HG02610 (cell line): ENCODE measurements around the gene NPFFR1.

Experiments
- ATAC-seq: cut with Tn5 transposase; IDR thresholded peaks from one replicate; pipeline ENCODE4 v1.9.1; 2021; ENCODE audit warnings: mild to moderate bottlenecking, moderate library complexity; ENCODE audit not compliant: unreplicated experiment

Gene NPFFR1

DNA sequence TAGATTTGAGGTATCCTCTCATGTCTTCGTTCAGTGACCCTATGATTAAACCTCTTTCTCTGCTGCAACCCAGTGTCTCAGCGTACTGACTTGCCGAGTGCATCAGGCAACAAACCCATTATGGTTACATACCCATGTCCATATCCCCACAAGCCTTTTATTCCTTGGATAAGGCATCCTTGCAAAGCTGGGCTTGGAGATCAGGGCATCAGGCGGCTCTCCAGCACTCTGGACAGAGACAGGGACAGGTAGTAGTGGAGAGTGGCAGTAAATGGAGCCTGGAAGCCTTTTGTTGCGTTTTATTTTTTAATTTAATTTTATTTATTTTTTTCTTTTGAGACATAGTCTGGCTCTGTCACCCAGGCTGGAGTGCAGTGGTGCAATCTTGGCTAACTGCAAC lies 32.0 kb upstream of the NPFFR1 start:
- ATAC-seq, result no peak

DNA sequence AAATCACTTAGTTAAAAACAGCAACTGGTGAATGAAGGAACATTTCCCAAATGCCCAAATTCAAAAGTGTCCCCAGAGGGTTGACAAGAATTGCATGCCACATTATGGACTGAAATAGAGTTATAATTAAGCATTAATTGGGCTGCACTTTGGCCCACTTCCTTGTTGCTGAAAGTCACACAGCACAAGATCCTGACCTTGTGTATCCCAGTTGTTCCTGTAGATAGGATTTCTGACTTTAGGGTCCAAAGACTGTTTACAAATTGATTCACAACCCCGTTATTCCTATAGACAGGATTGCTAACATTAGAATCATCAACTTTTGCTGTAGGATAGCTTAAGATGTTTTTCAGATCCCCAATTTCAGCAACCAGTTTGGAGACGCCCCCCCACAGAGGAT lies 31.5 kb upstream of the NPFFR1 start:
- ATAC-seq, result no peak

DNA sequence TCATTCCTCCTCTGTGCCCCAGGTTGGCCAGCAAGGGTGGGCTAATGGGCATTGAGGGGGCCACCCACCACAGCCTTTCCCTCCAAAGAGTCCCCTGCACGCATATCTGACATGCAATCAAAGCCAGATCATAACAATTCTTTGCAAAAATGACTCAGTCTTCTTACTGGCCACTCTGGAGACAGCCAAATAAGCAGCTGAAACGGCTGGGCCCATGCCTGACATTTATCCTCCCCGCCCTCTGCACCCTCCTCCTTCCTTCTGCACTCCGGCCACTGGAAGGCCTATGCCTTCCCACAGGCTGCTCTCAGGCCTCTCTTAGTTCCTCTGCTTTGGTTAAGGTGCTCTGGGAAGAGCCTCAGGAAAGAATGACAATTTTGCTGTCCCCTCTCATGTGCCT lies 29.2 kb upstream of the NPFFR1 start:
- no peak for ATAC-seq

DNA sequence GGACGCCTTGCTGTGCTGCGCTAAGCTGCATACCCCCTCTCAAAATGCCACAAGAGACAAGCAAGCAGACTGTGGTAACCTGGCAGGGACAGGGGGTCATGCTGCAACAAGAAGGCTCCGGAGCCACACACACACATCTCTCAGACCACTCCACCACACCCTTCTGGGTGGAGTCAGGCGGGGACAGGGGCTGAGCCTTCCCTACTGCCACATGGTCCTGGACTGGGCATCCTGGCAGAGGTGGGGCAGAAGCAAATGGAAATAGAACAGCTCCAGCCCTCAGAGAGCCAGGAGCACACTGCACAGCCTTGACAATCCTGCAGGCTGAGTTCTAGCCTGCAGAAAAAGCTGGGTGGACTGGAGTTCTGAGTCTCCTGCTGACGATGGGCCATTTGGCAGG lies 28.4 kb upstream of the NPFFR1 start:
- no peak for ATAC-seq

DNA sequence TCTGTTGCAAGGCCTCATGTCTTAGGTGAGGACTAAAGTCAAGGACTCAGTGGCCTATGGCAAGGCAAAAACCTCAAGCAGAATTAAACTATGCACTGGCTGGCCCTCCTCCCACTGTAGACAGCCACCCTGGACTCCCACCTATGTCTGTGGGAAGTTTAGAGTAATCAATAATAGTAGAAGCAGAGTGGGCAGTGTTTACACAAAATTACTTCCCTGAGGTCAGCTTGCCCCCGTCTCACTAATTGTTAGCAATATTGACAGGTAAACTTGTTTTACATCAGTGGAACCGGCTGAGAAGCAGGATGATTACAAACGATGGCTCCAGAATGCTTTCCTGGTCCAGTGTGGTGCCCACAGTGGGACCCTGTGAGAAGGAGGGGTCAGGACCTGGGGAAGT lies 27.9 kb upstream of the NPFFR1 start:
- ATAC-seq, result no peak

DNA sequence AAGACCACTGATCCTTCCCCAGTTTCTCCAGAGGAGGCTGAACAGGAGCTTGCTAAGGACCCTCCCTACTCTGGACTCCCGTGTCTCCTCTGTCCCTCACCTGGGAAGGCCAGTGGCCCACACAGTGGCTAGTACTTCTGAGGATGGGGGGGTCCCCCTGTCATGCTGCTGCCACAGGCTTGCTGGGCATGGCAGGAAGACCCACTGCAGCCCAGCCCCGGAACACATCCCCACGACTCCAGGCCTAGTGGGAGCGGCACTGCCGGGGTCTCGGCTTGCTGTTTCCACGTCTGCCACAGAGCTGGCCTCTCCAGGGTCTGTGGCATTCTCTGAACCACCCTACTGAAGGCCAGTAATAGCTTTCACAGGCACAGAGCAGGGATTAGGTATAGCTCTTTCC lies 25.9 kb upstream of the NPFFR1 start:
- ATAC-seq, result no peak

DNA sequence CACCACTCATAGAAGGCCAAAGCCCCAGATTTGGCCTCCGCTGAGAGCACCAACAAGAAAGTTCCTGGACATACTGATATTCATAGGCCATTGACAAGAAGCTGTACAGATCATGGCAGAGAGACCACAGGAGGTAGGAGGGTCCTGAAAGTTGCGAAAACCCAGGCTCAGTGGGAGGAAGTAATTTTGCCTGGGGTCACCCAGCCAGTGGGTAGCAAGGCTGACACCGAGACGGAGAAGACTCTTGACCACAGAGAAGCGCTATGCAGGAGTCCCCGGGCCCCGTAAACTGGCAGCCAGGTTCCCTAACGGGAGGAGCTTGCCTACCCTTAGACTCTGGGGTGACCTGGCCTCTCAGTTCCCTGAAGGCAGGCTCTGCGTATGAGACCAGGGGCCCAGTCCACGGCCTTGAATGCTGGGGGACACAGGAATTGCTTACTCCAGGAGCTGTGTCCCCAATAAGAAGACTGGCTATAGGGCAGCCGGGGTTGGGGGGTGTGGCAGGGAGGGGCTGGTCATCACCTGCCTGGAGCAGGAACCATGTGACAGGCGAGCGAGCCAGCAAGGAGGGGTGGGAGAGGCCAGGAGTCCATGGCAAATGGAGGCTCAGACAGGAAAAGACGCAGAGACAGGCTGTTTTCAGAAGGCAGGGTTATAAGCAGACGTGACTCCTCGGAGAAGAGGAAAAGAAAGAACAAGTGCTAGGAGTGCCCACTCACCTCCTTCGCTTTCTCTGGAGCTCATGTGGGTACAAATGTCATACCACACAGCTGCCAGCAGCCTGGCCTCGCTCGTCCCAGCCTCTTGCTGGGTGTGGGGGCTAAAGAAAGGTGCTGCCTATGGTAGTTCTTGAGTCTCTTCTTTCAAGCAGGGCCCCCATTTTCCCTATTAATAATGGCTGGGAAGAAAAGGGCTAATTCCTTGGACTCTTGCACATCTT lies 24.6 kb upstream of the NPFFR1 start:
- no peak for ATAC-seq

DNA sequence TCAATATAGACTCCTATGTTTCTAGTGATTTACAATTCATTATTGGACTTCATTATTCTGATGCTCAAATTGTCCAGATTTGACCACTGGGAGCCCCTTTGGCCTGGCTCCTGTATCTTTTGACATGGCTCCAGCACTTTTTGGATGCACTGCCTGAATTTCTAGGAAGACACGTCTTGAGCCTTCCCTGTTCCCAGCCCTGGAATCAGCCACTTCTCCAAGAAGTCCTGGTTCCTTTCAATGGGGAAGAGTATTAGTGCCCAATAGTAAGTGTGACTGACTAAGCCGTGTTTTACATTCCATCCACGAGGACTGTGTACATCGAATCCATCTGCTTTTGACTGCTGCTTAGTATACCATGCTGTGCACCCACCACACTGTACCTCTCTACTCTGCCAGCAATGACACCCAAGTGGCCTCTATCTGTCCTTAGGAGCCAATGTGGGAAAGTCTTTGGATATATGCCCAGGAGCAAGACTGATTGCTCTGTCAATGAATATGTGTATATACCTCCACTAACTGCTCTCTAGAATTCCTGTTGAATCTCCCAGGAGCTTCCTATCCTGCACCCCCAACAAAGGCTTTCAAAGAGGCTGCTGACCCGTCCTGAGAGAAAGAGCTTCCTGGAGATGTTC lies 23.2 kb upstream of the NPFFR1 start:
- no peak for ATAC-seq

DNA sequence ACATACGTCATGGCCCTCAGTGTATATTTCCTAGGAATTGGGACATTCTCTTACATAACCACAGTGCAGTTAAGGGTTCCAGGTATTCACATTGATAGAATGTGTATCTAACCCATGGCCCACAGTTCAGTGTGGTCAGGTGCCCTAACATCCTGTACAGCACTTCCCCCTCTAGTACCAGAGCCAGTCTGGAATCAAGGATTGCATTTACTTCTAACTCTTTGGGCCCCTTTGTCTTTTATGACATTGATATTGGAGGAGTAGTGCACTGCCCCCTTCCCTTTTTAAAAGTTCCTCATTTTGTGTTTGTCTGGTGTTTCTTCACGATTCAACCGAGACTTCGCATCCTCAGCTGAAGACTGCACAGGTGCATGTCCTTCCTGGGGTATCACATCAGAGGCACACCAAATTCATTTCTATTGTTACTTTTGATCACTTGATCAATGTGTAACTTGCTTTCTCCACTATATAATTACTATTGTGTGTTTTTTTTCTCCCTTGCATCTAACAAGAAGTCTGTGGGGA lies 22.4 kb upstream of the NPFFR1 start:
- no peak for ATAC-seq

DNA sequence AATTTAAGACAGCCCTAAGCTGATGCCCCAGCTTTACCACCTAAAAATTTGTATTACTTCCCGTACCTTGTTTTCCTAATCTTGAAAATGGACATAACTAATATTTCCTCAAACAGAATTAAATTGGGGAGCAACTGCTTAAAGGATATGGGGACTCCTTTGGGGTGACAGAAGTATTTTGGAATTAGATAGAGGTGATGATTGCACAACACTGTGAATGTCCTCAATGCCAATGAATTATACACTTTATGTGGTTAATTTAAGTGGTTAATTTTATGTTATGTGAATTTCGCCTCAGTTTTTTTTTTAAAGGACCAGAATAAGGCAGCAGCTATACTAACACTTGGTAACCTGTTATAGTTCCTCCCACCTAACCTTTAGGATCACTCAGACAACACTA lies 19.9 kb upstream of the NPFFR1 start:
- no peak for ATAC-seq

DNA sequence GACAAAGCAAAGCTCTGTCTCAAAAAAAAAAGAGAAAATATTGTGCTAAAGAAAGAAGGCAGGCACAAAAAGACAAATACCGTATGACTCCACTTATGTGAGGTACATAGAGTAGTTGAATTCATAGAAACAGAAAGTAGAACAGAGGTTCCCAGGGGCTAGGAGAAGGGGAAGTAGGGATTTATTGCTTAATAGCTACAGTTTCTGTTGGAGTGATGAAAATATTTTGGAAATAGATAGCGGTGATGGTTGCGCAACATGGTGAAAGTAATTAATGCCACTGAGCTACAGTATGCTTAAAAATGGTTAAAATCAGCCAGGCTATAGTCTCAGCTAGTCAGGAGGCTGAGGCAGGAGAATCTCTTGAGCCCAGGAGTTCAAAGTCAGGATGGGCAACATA lies 18.5 kb upstream of the NPFFR1 start:
- ATAC-seq, result no peak

DNA sequence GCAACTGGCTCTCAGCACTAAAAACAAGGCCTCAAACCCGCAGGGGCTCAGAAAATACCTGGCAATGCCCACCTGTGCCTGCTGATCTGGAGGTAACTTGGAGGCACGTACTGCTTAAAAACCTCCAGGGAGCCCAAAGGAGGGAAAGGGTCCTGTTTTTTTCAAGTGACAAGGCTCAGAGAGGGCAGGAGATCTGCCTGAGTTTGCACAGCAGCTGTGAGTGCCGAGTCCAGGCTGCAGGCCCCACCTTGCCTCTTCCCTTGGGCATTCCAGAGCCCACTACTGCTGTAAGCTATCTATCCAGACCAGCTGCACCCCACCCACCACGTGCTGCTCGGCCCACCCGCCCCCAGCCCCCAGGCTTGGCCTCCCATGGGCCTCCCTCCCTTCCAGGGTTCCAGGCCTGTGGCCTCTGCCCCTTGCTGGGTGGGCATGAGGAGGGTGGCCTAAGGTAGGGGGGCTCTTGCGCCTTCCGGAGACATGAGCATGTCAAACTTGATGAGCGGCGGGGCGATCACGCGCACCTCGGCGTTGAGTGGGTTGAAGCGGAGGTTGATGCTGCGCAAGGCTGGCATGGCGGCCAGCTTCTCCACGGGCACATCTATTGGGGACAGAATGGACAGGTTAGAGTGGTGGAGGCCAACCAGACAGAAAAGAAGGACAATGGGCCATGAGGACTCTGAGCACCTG lies 17.2 kb upstream of the NPFFR1 start:
- ATAC-seq, result no peak

DNA sequence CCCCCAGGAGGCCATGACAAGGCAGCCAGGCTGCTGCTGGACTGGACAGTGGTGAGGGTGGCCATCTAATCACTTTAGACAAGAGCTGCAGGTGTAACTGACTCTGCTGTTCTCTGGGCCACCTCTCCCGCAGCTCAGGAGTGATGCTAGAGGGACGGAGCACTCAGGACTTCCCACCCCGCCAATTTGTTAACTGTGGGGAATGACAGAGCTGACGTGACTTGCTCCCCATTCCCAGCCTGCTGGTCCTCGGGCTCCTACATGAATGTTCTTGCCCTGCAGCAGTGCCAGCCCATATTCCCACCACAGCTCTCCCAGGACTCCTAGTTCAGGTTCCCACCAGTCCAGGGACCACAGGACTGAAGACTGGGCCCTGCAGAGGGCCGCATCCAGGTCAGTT lies 16.7 kb upstream of the NPFFR1 start:
- no peak for ATAC-seq

DNA sequence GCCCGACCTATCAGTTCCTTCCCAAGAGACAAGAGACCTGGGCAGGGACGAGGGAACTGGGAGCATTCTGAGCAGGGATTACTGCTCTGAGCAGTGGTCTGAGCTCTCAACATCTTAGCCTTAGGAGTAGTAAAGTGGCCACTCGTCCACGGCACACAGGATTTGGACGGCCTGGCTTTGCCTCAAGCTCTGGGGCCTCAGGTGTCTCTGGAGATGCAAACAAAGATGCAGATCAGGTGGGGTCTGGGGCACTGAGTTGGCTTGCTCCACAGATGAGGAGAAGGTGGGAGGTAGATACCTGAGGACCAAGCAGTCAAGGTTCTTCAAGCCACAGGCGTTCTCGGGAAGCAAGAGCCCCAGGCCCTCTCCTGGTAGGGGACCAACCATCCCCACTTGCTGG lies 16.1 kb upstream of the NPFFR1 start:
- no peak for ATAC-seq

DNA sequence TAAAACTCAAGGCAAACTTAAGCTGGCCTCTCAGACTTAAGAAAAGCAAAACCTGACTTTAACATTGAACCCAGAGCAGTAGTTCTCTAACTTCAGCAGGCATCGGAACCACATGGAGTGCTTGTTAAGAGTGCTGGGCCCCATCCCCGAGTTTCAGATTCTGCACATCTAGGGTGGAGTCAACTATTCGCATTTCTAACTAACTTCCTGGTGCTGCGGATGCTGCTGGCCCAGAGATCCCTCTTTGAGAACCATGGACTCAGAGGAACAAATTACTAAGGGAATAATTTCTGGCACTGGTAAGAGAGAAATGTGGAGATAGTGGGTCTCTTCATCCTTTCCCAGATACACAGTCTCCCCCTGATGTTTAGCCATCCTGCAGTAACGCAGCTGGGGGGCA lies 14.6 kb upstream of the NPFFR1 start:
- no peak for ATAC-seq

DNA sequence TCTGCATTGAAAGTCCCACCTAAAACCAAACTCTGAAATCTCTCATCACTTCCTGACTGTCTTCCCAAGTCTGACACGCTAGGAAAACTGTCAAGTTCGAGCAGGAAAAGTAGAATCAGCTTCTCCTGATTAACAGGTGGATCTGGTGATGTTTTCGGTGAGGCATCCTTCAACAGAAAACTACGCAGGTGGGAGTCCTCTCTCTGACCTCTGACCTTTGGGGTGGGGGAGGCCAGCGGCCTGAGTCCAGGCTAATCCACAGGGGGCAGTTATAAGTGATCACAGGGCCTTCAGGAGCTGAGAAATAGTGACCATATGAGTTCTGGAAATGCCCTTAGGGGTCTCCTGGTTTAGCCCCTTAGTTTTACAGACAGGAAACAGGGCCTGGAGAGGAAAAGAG lies 13.4 kb upstream of the NPFFR1 start:
- ATAC-seq, result no peak

DNA sequence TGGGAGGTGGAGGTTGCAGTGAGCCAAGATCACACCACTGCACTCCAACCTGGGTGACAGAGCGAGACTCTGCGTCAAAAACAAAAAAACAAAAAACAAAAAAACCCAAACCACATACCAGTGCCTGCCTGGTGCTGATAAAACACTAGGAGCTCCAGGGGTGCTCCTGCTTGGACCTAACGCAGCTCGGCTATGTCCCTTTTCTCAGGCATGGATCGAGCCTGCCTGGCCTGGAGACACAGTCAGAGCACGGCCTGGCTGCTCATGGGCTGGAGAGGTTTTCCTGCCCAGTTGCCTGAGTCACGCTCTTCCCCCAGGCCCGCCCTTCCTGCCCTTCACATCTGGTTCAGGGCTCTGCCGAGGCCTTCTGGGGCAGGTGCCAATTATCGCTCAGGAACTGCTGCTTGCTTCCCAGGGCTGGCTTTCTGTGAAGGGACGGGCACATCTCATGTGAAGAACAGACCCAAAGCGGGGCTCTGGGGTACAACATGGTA lies 12.6 kb upstream of the NPFFR1 start:
- no peak for ATAC-seq

DNA sequence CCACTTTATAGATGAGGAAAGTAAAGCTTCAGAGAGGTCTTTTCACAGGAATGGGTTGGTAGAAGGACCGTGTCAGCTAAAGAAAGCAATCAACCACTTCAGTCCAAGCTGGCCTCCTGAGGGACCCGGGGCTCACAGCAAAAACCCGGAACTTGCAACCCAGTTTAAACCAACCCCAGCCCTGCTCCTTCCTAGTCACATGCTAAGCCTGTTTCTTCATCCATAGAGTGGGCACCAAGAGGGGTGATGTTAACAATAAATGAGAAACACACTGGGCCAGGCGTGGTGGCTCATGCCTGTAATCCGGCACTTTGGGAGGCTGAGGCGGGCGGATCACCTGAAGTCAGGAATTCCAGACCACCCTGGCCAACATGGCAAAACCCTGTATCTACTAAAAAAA lies 12.1 kb upstream of the NPFFR1 start:
- ATAC-seq, result no peak

DNA sequence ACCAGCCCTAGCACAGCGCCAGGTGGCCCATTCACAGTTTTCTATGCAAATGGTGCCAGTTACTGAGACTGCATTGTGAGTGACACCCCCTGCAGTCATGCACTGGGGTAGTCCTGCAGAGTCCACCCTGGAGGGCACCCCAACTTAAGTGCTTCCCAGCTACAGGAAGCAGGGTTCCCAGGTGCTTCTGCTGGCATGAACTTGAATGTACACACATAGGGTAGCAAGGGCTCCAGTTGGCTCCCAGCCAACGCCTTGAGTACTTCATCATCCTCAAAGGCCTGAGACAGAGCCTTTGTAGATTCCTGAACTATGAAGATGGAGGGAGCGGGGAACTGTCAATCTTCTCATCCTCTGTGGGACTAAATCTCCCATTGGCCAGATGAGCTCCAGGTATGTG lies 11.5 kb upstream of the NPFFR1 start:
- no peak for ATAC-seq

DNA sequence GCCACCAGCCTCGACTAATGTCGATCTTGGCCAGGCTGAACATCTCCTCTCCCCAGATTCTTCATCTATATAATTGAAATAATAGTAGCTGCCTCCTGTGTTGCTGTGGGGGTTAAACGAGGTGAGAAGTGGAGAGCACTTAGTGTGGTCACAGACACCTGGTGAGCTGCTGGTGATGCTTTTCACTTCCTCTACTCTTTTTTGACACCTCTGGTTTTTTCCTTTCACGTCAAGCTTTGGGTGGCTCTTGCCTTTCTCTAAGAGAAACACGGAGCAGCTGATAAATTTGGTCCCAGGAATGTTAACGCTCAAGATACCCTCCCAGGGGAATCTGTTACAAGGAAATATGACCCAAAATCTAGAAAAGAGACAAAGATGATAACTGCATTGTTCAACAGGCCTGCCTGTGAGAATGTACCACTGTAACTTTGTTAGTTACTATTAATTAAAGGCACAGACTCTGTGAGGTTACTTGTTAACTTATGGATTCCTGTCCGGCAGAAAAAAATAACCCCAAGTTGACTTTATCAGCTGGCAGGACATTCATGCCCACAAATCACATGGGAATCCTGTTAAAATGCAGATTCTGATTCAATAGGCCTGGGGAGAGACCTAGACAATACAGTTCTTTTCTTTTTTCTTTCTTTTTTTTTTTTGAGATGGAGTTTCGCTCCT lies 9.5 kb upstream of the NPFFR1 start:
- ATAC-seq, result peak; percentile 78

DNA sequence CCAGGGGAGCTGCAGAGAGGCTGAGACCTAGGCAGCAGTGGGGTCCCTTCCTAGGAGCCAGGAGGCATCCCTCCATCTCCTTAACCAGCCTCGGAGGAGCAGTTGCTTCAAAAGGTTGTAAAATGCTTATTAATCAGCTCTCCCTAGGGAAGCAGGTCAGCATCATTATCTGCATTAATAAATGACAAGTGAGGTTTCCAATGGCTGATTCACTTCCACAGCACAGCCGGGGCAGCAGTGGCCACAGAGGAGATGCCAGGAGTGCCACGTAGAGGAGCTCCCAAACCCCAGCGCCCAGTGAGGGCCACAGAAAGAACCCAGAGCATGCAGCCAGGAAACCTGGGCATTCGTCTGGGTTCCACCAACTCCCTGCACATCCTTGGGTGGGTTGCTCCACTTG lies 8.2 kb upstream of the NPFFR1 start:
- no peak for ATAC-seq
